ENCODE results near the gene BACE1. TPM values are rescaled to one million over a fixed set of nuclear protein-coding genes. Genes with fewer than 3 reads are reported as not detected.

The BACE1 gene
- total and polyA plus RNA-seq, 2 donors (not counting 1 experiment from before 2014, with no cell fraction given): 0.06 TPM; not detected in 1

DNA sequence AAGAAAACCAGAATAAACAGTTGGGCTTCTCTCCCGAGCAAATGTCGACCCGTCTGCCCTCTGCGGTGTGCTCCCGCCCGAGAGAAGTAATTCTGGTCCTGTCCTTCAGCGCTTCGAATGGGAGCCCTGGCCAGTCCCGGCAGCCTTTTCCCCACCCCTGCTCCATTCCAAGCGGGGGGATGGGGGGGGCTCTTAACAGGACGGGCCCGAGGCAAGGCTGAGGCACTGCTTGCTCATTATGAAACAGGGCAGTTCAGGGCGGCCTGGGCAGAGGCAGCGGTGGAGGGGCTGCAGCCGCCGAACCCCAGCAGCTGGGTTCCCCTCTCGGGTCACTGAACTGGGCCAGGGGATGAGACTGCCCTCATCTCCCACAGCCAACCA is 15.8 kb downstream of the BACE1 start:
- H3K4me2 ChIP-seq (replicated peaks; ENCODE audit: low read depth, low read length, poor library complexity, severe bottlenecking): no peak overlapping the region
- H3K4me1 Mint-ChIP-seq: no peaks in the 10 kb centered on the region
- H3K9ac ChIP-seq (ENCODE audit: low read length): no peak overlapping the region
- 92% methylated on average over 13 of the region's 17 CpGs for WGBS (ENCODE audit: insufficient coverage)
- no peaks in the 10 kb centered on the region for H3K36me3 ChIP-seq (replicated peaks in 1 of 2; ENCODE audit: control extremely low read depth in 1 of 2, control insufficient read depth in 1 of 2, extremely low read depth in 1 of 2, insufficient read depth in 2 of 2, low read length in 1 of 2)
- ATAC-seq (ENCODE audit: low read depth) (no peak), DNase-seq (no peak)
- no peak overlapping the region for H3K4me3 Mint-ChIP-seq
- no peaks in the 10 kb centered on the region for H3K9me3 Mint-ChIP-seq (ENCODE audit: insufficient read depth)
- ChIA-PET POLR2A (no interaction called here), CTCF (no interaction called here)
- TF ChIP-seq EZH2 (IDR thresholded peaks at IDR 0.05; ENCODE audit: borderline replicate concordance, insufficient read depth, low read depth, low read length, poor library complexity, severe bottlenecking): no peak
- H3K27ac ChIP-seq (ENCODE audit: low read length in 2 of 2): no peak overlapping the region
- no peak overlapping the region for H2AFZ ChIP-seq (ENCODE audit: insufficient read depth, low read depth, low read length, poor library complexity, severe bottlenecking)
- peaks cover 8% of the 10 kb centered on the region for H3K27me3 Mint-ChIP-seq
- no peaks in the 10 kb centered on the region for H3K4me1 ChIP-seq (ENCODE audit: control insufficient read depth in 2 of 2, insufficient read depth in 2 of 2, low read length in 2 of 2)
- peaks cover 0 to 3% (median 1%) of the 10 kb centered on the region in 4 experiments for H3K27me3 ChIP-seq (replicated peaks in 1 of 4; ENCODE audit: control extremely low read depth in 1 of 4, control insufficient read depth in 3 of 4, insufficient read depth in 4 of 4, low read length in 3 of 4)
- H3K27ac Mint-ChIP-seq: no peak overlapping the region
- H3K4me3 ChIP-seq (ENCODE audit: control extremely low read depth in 1 of 5, extremely low read depth in 1 of 5, insufficient read depth in 1 of 5, low read depth in 2 of 5, low read length in 4 of 5): no peak overlapping the region
- H3K9me3 ChIP-seq (ENCODE audit: control extremely low read depth in 1 of 3, control insufficient read depth in 2 of 3, insufficient read depth in 1 of 3, low read length in 2 of 3): no peaks in the 10 kb centered on the region
- no peaks in the 10 kb centered on the region for H3K79me2 ChIP-seq (ENCODE audit: control insufficient read depth, insufficient read depth, low read length)
- intact Hi-C loops (cut with micrococcal nuclease): no loop called here
- H4K20me1 ChIP-seq (ENCODE audit: control insufficient read depth, insufficient read depth, low read length, poor library complexity, severe bottlenecking): no peaks in the 10 kb centered on the region

DNA sequence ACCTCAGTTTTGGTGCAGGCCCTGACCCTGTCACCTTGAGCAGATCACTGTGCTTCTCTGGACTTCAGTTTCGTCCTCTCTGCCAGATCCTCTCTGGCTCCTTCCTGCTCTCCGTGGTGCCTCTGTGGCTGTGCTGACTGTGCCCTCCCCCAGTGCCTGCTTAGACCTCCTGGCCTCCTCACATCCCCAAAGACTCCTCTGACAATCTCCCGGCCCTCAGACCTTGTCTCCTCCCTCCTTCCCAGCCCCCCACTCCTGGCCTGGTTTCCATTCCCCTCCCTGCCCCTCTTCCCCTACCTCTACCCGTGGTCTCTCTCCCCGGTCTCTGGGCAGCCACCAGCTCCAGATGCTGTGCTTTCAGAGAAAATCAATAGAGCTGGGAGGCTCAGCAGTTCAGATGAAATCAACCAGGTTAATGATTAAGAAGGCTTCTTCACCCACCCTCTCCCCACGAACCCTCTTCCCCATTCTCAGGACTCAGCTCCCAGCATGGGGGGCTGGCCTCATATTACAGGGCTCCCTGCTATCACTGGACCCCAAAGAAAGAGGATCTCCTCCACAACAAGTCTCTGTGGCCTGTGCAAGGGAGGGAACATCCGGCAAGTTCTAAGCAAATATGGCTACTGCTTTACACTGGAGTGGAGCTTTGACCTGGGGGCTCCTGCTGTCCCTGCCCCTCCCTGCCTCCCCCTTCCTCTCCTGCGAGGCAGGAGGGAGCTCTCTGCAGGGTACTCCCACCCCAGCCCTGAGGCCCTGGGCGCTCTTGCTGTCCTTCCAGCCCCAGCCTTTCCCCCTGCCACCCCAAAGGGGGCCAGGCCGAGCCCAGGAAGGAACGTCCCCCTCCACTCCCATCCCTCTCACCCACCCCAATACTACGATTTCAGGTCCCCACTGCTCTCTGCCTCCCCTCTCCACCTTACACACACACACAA is 16.4 kb downstream of the BACE1 start:
- CTCF ChIA-PET: no interaction called here

More for the DNA sequence above, 16.4 kb downstream of the BACE1 start:
- Histone ChIP-seq H3K9ac (ENCODE audit: low read length) (no peak overlapping the region), H3K79me2 (ENCODE audit: control insufficient read depth, insufficient read depth, low read length) (no peaks in the 10 kb centered on the region), H3K27ac (ENCODE audit: low read length in 2 of 2) (no peak overlapping the region), H3K4me1 (ENCODE audit: control insufficient read depth in 2 of 2, insufficient read depth in 2 of 2, low read length in 2 of 2) (no peaks in the 10 kb centered on the region), H2AFZ (ENCODE audit: insufficient read depth, low read depth, low read length, poor library complexity, severe bottlenecking) (no peak overlapping the region), H4K20me1 (ENCODE audit: control insufficient read depth, insufficient read depth, low read length, poor library complexity, severe bottlenecking) (no peaks in the 10 kb centered on the region), H3K9me3 (ENCODE audit: control extremely low read depth in 1 of 3, control insufficient read depth in 2 of 3, insufficient read depth in 1 of 3, low read length in 2 of 3) (no peaks in the 10 kb centered on the region), H3K4me3 (ENCODE audit: control extremely low read depth in 1 of 5, extremely low read depth in 1 of 5, insufficient read depth in 1 of 5, low read depth in 2 of 5, low read length in 4 of 5) (no peak overlapping the region), H3K4me2 (replicated peaks; ENCODE audit: low read depth, low read length, poor library complexity, severe bottlenecking) (no peak overlapping the region), H3K27me3 (replicated peaks in 1 of 4; ENCODE audit: control extremely low read depth in 1 of 4, control insufficient read depth in 3 of 4, insufficient read depth in 4 of 4, low read length in 3 of 4) (peaks cover 0 to 3% (median 0%) of the 10 kb centered on the region in 4 experiments), H3K36me3 (replicated peaks in 1 of 2; ENCODE audit: control extremely low read depth in 1 of 2, control insufficient read depth in 1 of 2, extremely low read depth in 1 of 2, insufficient read depth in 2 of 2, low read length in 1 of 2) (no peaks in the 10 kb centered on the region)
- intact Hi-C loops (cut with micrococcal nuclease): no loop called here
- no peaks in the 10 kb centered on the region for H3K4me1 Mint-ChIP-seq
- H3K9me3 Mint-ChIP-seq (ENCODE audit: insufficient read depth): no peaks in the 10 kb centered on the region
- WGBS (ENCODE audit: insufficient coverage): 84% methylated on average over 12 of the region's 12 CpGs
- DNase-seq (no peak), ATAC-seq (ENCODE audit: low read depth) (no peak)
- peaks cover 7% of the 10 kb centered on the region for H3K27me3 Mint-ChIP-seq
- no peak for TF ChIP-seq EZH2 (IDR thresholded peaks at IDR 0.05; ENCODE audit: borderline replicate concordance, insufficient read depth, low read depth, low read length, poor library complexity, severe bottlenecking)
- no peak overlapping the region for H3K27ac Mint-ChIP-seq
- POLR2A ChIA-PET: no interaction called here
- no peak overlapping the region for H3K4me3 Mint-ChIP-seq

Data from B cell (primary cell).